Measurements from ENCODE around the gene ALOXE3.

ALOXE3 gene

GRCh38 chr17:8060274-8060673 is 58.0 kb downstream of the ALOXE3 start:
- peak; percentile 82 for DNase-seq (ENCODE audit: low spot score)
- ChIA-PET POLR2A (ENCODE audit: low non-redundant PET) (no interaction called here), CTCF (interaction anchor here (0.5 to 2.8 kb wide), 16 partner anchors 9 to 938 kb away, joined by 3 to 30 read pairs (median 4); partner anchors contain the start of gene AURKB)
- TF ChIP-seq CTCF (conservative IDR thresholded peaks at IDR 0.05; ENCODE audit: low read depth): peak; percentile 67
- H3K27ac ChIP-seq: no peak overlapping the region

- no peak for TF ChIP-seq CTCF (conservative IDR thresholded peaks at IDR 0.05; ENCODE audit: low read depth)
- H3K27ac ChIP-seq: no peak overlapping the region
- DNase-seq (ENCODE audit: low spot score): no peak
- POLR2A ChIA-PET (ENCODE audit: low non-redundant PET): no interaction called here
- CTCF ChIA-PET: interaction anchor here (0.6 to 2.0 kb wide), 7 partner anchors 10 to 69 kb away, joined by 3 to 9 read pairs (median 3); no protein-coding TSS in a partner anchor
Measured at GRCh38 chr17:8059131-8059530, 59.2 kb downstream of the ALOXE3 start.

- peak; percentile 82 for DNase-seq (ENCODE audit: low spot score)
- POLR2A ChIA-PET (ENCODE audit: low non-redundant PET): no interaction called here
- no peak overlapping the region for H3K27ac ChIP-seq
- CTCF ChIA-PET: interaction anchor here (0.6 to 3.0 kb wide), 30 partner anchors 11 to 550 kb away, joined by 3 to 15 read pairs (median 4); partner anchors contain the start of gene NAA38
- peak; percentile 77 for TF ChIP-seq CTCF (conservative IDR thresholded peaks at IDR 0.05; ENCODE audit: low read depth)
Measured at GRCh38 chr17:8057691-8058114, 60.6 kb downstream of the ALOXE3 start.

- ChIA-PET POLR2A (ENCODE audit: low non-redundant PET) (no interaction called here), CTCF (interaction anchor here (0.6 to 3.0 kb wide), 27 partner anchors 11 to 549 kb away, joined by 3 to 15 read pairs (median 4); partner anchors contain the start of gene NAA38)
- no peak for TF ChIP-seq CTCF (conservative IDR thresholded peaks at IDR 0.05; ENCODE audit: low read depth)
- DNase-seq (ENCODE audit: low spot score): no peak
- no peak overlapping the region for H3K27ac ChIP-seq
Measured at GRCh38 chr17:8056976-8057625, 61.2 kb downstream of the ALOXE3 start.

GRCh38 chr17:8056232-8056975 is 61.9 kb downstream of the ALOXE3 start:
- H3K27ac ChIP-seq: no peak overlapping the region
- DNase-seq (ENCODE audit: low spot score): no peak
- no peak for TF ChIP-seq CTCF (conservative IDR thresholded peaks at IDR 0.05; ENCODE audit: low read depth)
- ChIA-PET CTCF (interaction anchor here (0.6 to 3.0 kb wide), 10 partner anchors 15 to 219 kb away, joined by 3 to 15 read pairs (median 5); no protein-coding TSS in a partner anchor), POLR2A (ENCODE audit: low non-redundant PET) (no interaction called here)

- ChIA-PET POLR2A (ENCODE audit: low non-redundant PET) (no interaction called here), CTCF (interaction anchor here (0.6 to 3.0 kb wide), 5 partner anchors 15 to 192 kb away, joined by 3 to 15 read pairs (median 3); no protein-coding TSS in a partner anchor)
- DNase-seq (ENCODE audit: low spot score): no peak
- TF ChIP-seq CTCF (conservative IDR thresholded peaks at IDR 0.05; ENCODE audit: low read depth): no peak
- no peak overlapping the region for H3K27ac ChIP-seq
Measured at GRCh38 chr17:8055851-8056231, 62.5 kb downstream of the ALOXE3 start.
